IMR-90 (cell line): ENCODE data around the gene KCNJ1. TPM values are rescaled to one million over a fixed set of nuclear protein-coding genes. Genes with fewer than 3 reads are reported as not detected.

Source experiments
- ATAC-seq: fragments of 200-7000 bp; cut with Tn5 transposase; 2 replicates; pipeline ENCODE4 v1.9.1; 2020; ENCODE audit warnings: low read depth, mild to moderate bottlenecking, moderate library complexity
- BruUV-seq: library from RNA; stranded (reverse); fragments of 400-500 nt; replicated peaks from 2 replicates; lab custom pipeline; 2021; lab: Mats Ljungman, UMichigan
- CTCF ChIA-PET: fragments of 300-600 bp; formaldehyde crosslinking; extraction: SDS; loops from one replicate; lab custom pipeline; 2021; ENCODE audit warnings: antibody characterized with exemption; lab: Yijun Ruan, JAX
- POLR2A ChIA-PET: fragments of 300-600 bp; sonication (Branson Sonifier 250); formaldehyde crosslinking; loops from one replicate; lab custom pipeline; 2022; ENCODE audit warnings: antibody characterized with exemption; ENCODE audit not compliant: unreplicated experiment; lab: Charles Lee
- DNase-seq: peaks from one replicate; pipeline ENCODE4 v3.0.0; 2013
- H2AFZ ChIP-seq: replicated peaks from 2 replicates; pipeline ENCODE3; 2013; ENCODE audit warnings: low read length, mild to moderate bottlenecking; ENCODE audit not compliant: poor library complexity
- H2AK5ac ChIP-seq: 2 replicates; pipeline ENCODE4 v1.6.1; 2013; ENCODE audit warnings: low read depth, low read length, inconsistent platforms
- H2AK9ac ChIP-seq: replicated peaks from 2 replicates; pipeline ENCODE3; 2013; ENCODE audit warnings: mild to moderate bottlenecking, low read depth, low read length, moderate library complexity; ENCODE audit not compliant: poor library complexity
- H2BK120ac ChIP-seq: 2 replicates; pipeline ENCODE4 v1.6.1; 2013; ENCODE audit warnings: low read depth, low read length, inconsistent platforms
- H2BK15ac ChIP-seq: 3 replicates; pipeline ENCODE4 v1.6.1; 2013; ENCODE audit warnings: low read depth, low read length, inconsistent platforms
- H2BK20ac ChIP-seq: 2 replicates; pipeline ENCODE4 v1.6.1; 2013; ENCODE audit warnings: low read depth, mild to moderate bottlenecking, inconsistent platforms, low read length, moderate library complexity
- H2BK5ac ChIP-seq: 2 replicates; pipeline ENCODE4 v1.6.1; 2013; ENCODE audit warnings: mild to moderate bottlenecking, low read depth, low read length, inconsistent platforms; ENCODE audit not compliant: poor library complexity, severe bottlenecking
- H3K14ac ChIP-seq: replicated peaks from 2 replicates; pipeline ENCODE4 v1.6.1; 2013; ENCODE audit warnings: low read depth, low read length, inconsistent platforms
- H3K18ac ChIP-seq: 2 replicates; pipeline ENCODE4 v1.6.1; 2013; ENCODE audit warnings: low read depth, low read length, control low read depth
- H3K23ac ChIP-seq: 2 replicates; pipeline ENCODE4 v1.6.1; 2013; ENCODE audit warnings: low read depth, low read length, inconsistent platforms
- H3K27ac ChIP-seq: 2 replicates; pipeline ENCODE4 v1.5.1; 2013; ENCODE audit warnings: mild to moderate bottlenecking, control low read depth, low read length; ENCODE audit not compliant: insufficient read depth
- H3K27me3 ChIP-seq: 2 replicates; pipeline ENCODE4 v1.6.1; 2013; ENCODE audit warnings: low read length; ENCODE audit not compliant: control insufficient read depth, insufficient read depth
- H3K36me3 ChIP-seq: 2 replicates; pipeline ENCODE4 v1.6.1; 2013; ENCODE audit warnings: low read length, mixed read lengths; ENCODE audit not compliant: control insufficient read depth, insufficient read depth
- H3K4ac ChIP-seq: 2 replicates; pipeline ENCODE4 v1.6.1; 2013; ENCODE audit warnings: low read depth, low read length, inconsistent platforms
- H3K4me1 ChIP-seq: 2 replicates; pipeline ENCODE4 v1.6.1; 2013; ENCODE audit warnings: low read length, mixed read lengths; ENCODE audit not compliant: control insufficient read depth, insufficient read depth
- H3K4me2 ChIP-seq: 2 replicates; pipeline ENCODE4 v1.6.1; 2013; ENCODE audit warnings: low read depth, mild to moderate bottlenecking, control low read depth, low read length, moderate library complexity
- H3K4me3 ChIP-seq: 2 replicates; pipeline ENCODE4 v1.5.1; 2013; ENCODE audit warnings: low read depth, mild to moderate bottlenecking, control low read depth, low read length, moderate library complexity; ENCODE audit not compliant: insufficient read depth
- H3K56ac ChIP-seq: 2 replicates; pipeline ENCODE4 v1.6.1; 2013; ENCODE audit warnings: low read length, inconsistent platforms; ENCODE audit not compliant: insufficient read depth; ENCODE audit errors: extremely low read depth
- H3K79me1 ChIP-seq, 2 experiments: 2 replicates each; pipeline ENCODE4 v1.6.1; 2013; ENCODE audit warnings: low read length in 2 of 2, inconsistent platforms in 1 of 2, low read depth in 1 of 2
- H3K9ac ChIP-seq: 2 replicates; pipeline ENCODE4 v1.6.1; 2013; ENCODE audit warnings: low read depth, low read length, control low read depth
- H3K9me1 ChIP-seq: 2 replicates; pipeline ENCODE4 v1.6.1; 2013; ENCODE audit warnings: low read length, inconsistent platforms; ENCODE audit not compliant: insufficient read depth
- H3K9me3 ChIP-seq: 2 replicates; pipeline ENCODE4 v1.6.1; 2013; ENCODE audit warnings: low read length; ENCODE audit not compliant: control insufficient read depth, insufficient read depth
- H4K20me1 ChIP-seq: 2 replicates; pipeline ENCODE4 v1.6.1; 2013; ENCODE audit warnings: low read length, inconsistent platforms; ENCODE audit not compliant: insufficient read depth
- H4K5ac ChIP-seq: 2 replicates; pipeline ENCODE4 v1.6.1; 2013; ENCODE audit warnings: mild to moderate bottlenecking, low read depth, low read length, control low read depth
- H4K8ac ChIP-seq, 2 experiments: 2 replicates each; pipeline ENCODE4 v1.6.1; 2013; ENCODE audit warnings: low read depth in 2 of 2, low read length in 2 of 2, control low read depth in 1 of 2, inconsistent platforms in 1 of 2
- H4K91ac ChIP-seq: 2 replicates; pipeline ENCODE4 v1.6.1; 2013; ENCODE audit warnings: low read depth, low read length, inconsistent platforms; ENCODE audit not compliant: insufficient read depth
- MAZ ChIP-seq: IDR thresholded peaks from 2 replicates; pipeline ENCODE4 v1.6.1; 2012; ENCODE audit warnings: low read depth, mild to moderate bottlenecking, low read length, improper control_type of control experiment, moderate library complexity, borderline replicate concordance
- NFE2L2 ChIP-seq: fragments of 150-350 bp; IDR thresholded peaks from 2 replicates; pipeline ENCODE4 v1.6.1; 2016; ENCODE audit warnings: low read depth, mild to moderate bottlenecking, low read length
- POLR2A ChIP-seq: IDR thresholded peaks from 2 replicates; pipeline ENCODE4 v1.6.1; 2012; ENCODE audit warnings: mild to moderate bottlenecking, low read depth, low read length
- RAD21 ChIP-seq: IDR thresholded peaks from 2 replicates; pipeline ENCODE4 v1.6.1; 2012; ENCODE audit warnings: low read length, improper control_type of control experiment
- WGBS, 2 experiments: methylation state at CpG; one replicate each; pipeline versions ENCODE4 v1.1.5 to v1.1.7; 2013; ENCODE audit warnings: missing lambda C conversion rate in 2 of 2; ENCODE audit not compliant: insufficient read length in 1 of 2; ENCODE audit errors: extremely low coverage in 2 of 2; 5-methylcytosine and 5-hydroxymethylcytosine counted together
- dilution Hi-C: fragments of 300-500 bp; cut with HindIII; formaldehyde crosslinking; loops from one replicate; pipeline ENCODE4 v1.14.3; 2018; ENCODE audit warnings: low sequenced_read_pairs; ENCODE audit not compliant: unreplicated experiment
- in situ Hi-C: fragments of 300-500 bp; cut with MboI; formaldehyde crosslinking; loops from 3 replicates; pipeline ENCODE4 v1.14.3; 2019; ENCODE audit warnings: low sequenced_read_pairs, inconsistent platforms, mixed read lengths
- intact Hi-C: fragments of 100-400 bp; cut with micrococcal nuclease; formaldehyde crosslinking; loops from 2 replicates; pipeline ENCODE4 v1.10.0; 2022
- polyA plus RNA-seq, 3 experiments: library from polyadenylated mRNA; depleted of rRNA; stranded (reverse); fragments of >200 nt; gene quantifications; 2 replicates each; pipeline ENCODE4 v1.2.3, GENCODE V29; 2012; ENCODE audit warnings: low replicate concordance in 1 of 3
- total RNA-seq: library from RNA; depleted of rRNA; stranded (reverse); fragments of >200 nt; gene quantifications from 2 replicates; pipeline ENCODE4 v1.2.3, GENCODE V29; 2012
- TF ChIP-seq, protein P1 (sequence below): conservative IDR thresholded peaks from 2 replicates; pipeline ENCODE4 v1.5.1; 2012; ENCODE audit warnings: mild to moderate bottlenecking, low read depth, low read length, improper control_type of control experiment

The KCNJ1 gene
- total and polyA plus RNA-seq, 2 of the 4 experiments (the other 2 are of a cell fraction) = not detected

DNA sequence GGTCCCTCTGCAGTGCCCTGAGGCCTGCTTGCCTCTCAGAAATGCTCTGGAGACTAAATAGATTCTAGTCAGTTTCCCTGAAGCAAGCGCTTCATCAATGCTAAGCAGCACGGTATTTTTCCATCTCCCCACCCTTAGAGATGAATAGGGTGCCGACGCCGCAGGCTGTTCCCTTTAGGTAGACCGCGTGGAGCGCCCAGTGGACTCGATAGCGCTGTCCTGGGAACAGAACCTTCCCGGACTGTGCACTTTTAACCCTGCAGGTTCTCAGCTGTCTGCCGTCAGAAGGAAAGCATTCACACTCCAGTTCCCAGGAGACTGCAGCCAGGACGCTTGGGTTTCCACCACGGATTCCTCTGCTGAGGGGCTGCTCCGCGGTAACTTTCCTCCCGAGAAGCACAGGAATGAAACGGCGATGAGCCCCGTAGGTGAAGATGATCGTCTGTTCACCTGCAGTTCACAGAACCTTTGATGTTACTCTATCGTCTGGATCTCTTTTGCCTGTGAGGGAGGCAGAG, 9.1 kb upstream of the KCNJ1 start:
- Histone ChIP-seq H4K8ac (no peak overlapping the region), H2AK5ac (no peak overlapping the region), H3K27me3 (peaks cover 75% of the 10 kb centered on the region), H3K27ac (no peak overlapping the region), H2BK5ac (no peak overlapping the region), H4K91ac (no peak overlapping the region), H3K18ac (no peak overlapping the region), H3K4ac (no peak overlapping the region), H3K23ac (no peak overlapping the region), H3K9me3 (no peaks in the 10 kb centered on the region), H3K56ac (no peak overlapping the region), H2BK20ac (no peak overlapping the region), H4K20me1 (no peaks in the 10 kb centered on the region), H2AFZ (no peak overlapping the region), H3K14ac (no peak overlapping the region), H3K36me3 (no peaks in the 10 kb centered on the region), H2BK15ac (no peak overlapping the region), H3K9me1 (no peaks in the 10 kb centered on the region), H3K4me1 (no peaks in the 10 kb centered on the region), H3K4me2 (no peak overlapping the region), H2AK9ac (no peak overlapping the region), H3K9ac (no peak overlapping the region), H3K79me1 (no peaks in the 10 kb centered on the region), H3K4me3 (no peak overlapping the region), H2BK120ac (no peak overlapping the region), H4K5ac (no peak overlapping the region)
- POLR2A ChIA-PET = no interaction called here
- DNase-seq = no peak
- dilution Hi-C loops = no loop called here
- CTCF ChIA-PET = no interaction called here
- no TSS peak for BruUV-seq
- ATAC-seq = no peak
- intact Hi-C loops = no loop called here
- TF ChIP-seq POLR2A = no peak
- no peak for TF ChIP-seq MAZ
- TF ChIP-seq NFE2L2 = no peak
- TF ChIP-seq, protein P1, sequence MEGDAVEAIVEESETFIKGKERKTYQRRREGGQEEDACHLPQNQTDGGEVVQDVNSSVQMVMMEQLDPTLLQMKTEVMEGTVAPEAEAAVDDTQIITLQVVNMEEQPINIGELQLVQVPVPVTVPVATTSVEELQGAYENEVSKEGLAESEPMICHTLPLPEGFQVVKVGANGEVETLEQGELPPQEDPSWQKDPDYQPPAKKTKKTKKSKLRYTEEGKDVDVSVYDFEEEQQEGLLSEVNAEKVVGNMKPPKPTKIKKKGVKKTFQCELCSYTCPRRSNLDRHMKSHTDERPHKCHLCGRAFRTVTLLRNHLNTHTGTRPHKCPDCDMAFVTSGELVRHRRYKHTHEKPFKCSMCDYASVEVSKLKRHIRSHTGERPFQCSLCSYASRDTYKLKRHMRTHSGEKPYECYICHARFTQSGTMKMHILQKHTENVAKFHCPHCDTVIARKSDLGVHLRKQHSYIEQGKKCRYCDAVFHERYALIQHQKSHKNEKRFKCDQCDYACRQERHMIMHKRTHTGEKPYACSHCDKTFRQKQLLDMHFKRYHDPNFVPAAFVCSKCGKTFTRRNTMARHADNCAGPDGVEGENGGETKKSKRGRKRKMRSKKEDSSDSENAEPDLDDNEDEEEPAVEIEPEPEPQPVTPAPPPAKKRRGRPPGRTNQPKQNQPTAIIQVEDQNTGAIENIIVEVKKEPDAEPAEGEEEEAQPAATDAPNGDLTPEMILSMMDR = no peak
- no peak for TF ChIP-seq RAD21
- in situ Hi-C loops = no loop called here
- WGBS, 2 experiments = 81% methylated on average over 18 of the region's 22 CpGs; no CpG with 5 or more reads in 1 of the 2 experiments
